Measurements from ENCODE around the gene METRN.

DNA sequence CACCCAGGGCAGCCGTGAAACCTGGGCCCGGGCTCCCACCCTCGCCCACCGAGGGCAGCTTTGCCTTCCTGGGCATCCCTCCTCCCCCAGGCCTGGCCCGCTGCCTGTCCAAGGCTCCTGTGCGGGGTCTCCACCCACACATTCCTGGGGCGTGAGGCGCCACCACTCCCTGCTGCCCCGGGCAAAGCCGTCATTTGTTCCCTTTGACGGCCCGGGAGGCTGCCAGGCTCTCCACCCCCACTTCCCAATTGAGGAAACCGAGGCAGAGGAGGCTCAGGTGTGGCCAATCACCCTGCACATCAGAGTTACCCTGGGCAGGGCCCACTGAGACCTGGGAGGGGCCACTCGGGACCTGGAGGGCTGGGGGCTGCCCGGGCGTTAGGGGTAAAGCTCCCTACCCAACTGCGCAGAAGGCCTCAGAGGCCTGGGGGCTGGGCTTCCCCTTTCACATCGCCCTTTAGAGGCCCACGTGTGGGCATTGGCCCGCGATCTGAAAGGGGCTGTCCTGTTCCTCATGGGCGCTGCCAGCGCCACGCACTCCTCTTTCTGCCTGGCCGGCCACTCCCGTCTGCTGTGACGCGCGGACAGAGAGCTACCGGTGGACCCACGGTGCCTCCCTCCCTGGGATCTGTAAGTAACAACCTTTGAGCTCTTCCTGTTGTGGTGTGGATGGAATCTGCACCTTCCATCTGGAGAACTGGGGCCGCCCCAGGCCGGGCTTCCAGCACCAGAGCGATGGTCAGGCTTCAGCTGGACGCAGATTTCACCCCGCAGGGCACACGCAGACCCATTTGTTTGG, 45.8 kb downstream of the METRN start, which contains the start of gene MSLN:
- no peak for TF ChIP-seq POLR2A (IDR thresholded peaks at IDR 0.05; ENCODE audit: low read depth, low read length)
- TF ChIP-seq POLR2AphosphoS5 (IDR thresholded peaks at IDR 0.05; ENCODE audit: low read depth, low read length) = no peak
- no peak for TF ChIP-seq TAF1 (IDR thresholded peaks at IDR 0.05; ENCODE audit: borderline replicate concordance, low read depth, low read length)

Measured in GM12892 (cell line).